Putamen (tissue), 1 donor: ENCODE measurements around the gene MACROH2A2.
A peak's percentile ranks its signal among the peaks of the same experiment; 100 is the strongest.
"Not testable (repeated sequence)": the region's sequence is repeated elsewhere in the genome, so short reads cannot be mapped to it uniquely, and the experiment has no call there.

Source experiments
- DNase-seq: peaks from one replicate; pipeline ENCODE4 v3.0.0-alpha.2; 2016; ENCODE audit warnings: low spot score

MACROH2A2 gene

DNA sequence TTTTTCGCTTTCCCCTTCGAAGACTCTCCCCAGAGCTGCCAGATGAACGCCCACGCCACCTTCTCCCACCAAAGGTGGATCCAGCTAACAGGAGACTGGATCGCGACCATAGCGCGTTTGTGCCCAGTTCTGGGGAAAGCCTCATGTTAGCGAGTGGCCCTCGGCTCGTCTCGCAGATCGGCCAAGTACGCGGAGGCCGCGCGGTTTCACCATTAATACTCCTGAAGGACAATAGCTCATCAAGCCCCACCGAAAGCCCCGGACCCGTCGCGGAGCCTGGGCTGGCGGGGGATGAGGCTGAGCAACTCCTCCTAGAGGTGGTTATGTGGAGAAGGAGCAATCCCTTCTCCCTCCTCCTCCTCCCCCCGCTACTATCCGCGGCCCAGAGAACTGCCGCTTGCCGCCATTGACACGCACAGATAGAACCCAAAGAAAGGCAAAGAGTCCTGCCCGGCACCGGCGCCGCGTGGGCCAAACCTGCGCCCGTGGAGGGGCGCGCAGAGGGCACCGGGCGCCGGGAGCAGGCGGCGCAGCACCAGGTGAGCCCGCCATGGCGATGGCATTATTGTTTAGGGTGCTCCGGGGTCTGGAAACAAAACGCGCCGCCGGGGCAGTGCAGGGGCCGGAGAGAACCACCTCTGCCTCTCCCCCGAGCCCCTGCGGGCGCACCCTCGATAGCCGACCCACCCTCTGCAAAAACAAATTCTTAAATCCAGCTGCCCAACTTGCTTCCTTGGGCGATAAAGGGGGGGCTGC lies at the start of gene MACROH2A2:
MACROH2A2 (plus strand) TSS at position 385 of the 756 bp plus-strand sequence. CDS start 22,813 bp downstream, outside the sequence.
- peak; percentile 62 for DNase-seq

- DNase-seq = no peak
These were observed 45.4 kb upstream of the MACROH2A2 start for GRCh38 chr10:70007116-70007820.

- DNase-seq = no peak
These were observed 21.4 kb upstream of the MACROH2A2 start for GRCh38 chr10:70031215-70031614.

- DNase-seq = no peak
These were observed 19.9 kb upstream of the MACROH2A2 start for GRCh38 chr10:70032667-70033289.

DNA sequence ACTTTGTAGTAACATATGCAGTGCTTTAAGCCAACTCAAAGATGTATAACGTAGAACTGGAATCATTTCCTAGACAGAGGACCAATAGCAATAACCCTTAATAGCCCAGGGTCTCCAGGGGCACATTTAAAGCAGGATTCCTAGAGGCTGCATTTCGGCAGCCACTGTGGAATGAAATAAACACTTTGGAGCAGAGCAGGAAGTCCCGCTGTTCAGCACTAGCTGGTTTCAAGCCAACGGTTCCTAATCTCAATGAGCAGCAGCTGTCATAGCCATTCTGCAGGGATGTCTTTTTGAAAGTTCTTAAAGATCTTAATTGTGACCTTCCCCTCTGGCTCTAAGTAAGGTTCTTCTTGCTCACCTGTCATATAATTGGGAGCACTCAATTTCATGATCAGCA lies 18.4 kb upstream of the MACROH2A2 start:
- no peak for DNase-seq

DNA sequence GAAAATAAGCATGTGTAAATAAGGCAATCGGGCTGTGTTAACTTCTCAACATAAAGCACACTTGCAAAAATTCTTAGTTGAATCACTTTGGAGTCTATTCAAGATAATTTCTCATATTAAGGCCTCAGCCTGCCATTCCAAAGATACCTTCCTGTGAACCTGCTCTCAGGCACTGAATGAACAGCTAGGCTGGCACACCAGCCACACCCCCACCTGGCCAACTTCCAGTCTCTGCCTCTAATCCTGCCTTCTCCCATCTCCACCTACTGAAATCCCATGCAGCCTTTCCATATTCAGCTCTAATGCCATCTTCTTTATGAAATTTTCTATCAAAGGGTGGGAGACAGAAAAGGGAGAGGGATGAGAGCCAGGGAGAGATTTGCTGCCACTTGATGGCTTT lies 17.1 kb upstream of the MACROH2A2 start:
- no peak for DNase-seq

GRCh38 chr10:70038923-70039322 lies 13.7 kb upstream of the MACROH2A2 start:
- no peak for DNase-seq

- no peak for DNase-seq
These were observed 11.6 kb upstream of the MACROH2A2 start for GRCh38 chr10:70041016-70041415.

- DNase-seq = not testable (repeated sequence)
These were observed 10.9 kb upstream of the MACROH2A2 start for GRCh38 chr10:70041739-70042138.

DNA sequence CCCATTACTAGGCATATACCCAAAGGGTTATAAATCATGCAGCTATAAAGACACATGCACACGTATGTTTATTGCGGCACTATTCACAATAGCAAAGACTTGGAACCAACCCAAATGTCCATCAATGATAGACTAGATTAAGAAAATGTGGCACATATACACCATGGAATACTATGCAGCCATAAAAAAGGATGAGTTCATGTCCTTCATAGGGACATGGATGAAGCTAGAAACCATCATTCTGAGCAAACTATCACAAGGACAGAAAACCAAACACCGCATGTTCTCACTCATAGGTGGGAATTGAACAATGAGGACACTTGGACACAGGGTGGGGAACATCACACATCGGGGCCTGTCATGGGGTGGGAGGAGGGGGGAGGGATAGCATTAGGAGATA lies 5.6 kb upstream of the MACROH2A2 start:
- not testable (repeated sequence) for DNase-seq

DNA sequence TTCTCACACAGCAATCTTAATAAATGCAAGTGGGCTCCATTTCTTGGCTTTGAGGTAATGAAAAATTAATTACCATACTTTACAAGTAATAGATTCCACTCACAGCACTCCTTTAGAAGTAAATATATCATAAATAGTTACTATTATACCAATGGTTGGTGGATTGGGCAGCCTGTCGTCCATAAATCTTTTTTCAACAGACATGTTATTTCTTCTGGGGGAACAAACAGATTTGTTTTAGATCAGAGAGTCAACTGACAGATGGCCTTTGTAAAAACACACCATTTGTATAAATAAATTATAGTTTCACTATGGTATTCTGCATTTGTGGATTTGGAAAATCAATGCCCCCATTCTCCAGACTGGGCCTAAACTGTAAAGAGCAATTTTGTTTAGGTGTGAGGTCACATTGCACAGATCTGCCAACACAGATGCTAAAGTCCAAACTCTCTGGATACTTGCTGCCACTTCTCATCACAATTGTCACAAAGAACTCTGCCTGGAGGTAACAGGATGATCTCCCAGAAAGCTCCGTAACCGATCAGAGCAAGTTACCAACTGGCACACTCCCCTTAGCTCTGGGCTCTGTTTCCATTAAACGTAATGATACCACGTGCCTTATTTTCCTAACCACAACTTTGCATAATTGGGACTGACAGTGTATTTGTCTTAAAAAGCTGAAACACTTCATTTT lies 4.5 kb upstream of the MACROH2A2 start:
- DNase-seq = no peak

DNA sequence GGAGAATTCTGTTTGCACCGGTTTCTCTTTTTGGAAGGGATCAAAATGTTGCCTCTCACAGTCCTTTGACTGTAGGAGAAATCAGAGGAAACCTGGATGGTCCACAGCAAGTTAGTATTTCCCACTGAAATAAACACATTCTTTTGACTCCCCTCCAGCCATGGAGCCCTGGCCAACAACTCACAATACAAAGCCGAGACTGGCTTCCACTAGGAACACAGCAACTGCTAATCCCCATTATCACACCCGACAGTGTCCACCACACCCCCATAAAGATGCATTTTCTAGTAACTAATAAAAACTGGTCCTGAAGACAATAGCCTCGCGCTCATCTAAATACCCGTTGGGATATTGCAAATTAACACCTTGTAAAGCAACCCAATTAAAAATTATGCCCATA lies 798 bp upstream of the MACROH2A2 start:
- no peak for DNase-seq

GRCh38 chr10:70053218-70053840 lies 683 bp downstream of the MACROH2A2 start:
- no peak for DNase-seq

DNA sequence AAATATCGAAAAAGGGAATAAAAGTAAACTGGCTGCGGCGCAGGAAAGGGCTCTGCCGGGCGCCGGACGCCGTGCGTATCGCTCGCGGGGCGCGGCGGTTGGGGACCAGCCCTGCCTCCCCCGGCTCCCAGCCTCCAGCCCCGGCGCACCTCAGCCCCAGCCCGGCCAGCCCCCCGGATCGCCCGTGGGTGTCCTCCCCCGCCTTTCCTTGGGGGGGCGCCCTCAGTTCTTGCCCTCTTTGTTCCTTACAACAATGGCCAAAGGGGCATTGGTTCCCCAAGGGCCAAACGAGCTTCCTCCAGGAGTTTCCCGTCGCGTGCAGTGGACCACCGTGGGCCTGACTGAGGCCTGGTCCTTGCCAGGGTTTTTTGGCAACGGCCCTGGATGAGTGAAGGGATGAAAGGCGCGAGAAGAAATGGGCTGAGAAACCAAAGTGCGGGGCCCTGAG lies 1.2 kb downstream of the MACROH2A2 start:
- no peak for DNase-seq

GRCh38 chr10:70054902-70055301 lies 2.3 kb downstream of the MACROH2A2 start:
- DNase-seq = no peak

DNA sequence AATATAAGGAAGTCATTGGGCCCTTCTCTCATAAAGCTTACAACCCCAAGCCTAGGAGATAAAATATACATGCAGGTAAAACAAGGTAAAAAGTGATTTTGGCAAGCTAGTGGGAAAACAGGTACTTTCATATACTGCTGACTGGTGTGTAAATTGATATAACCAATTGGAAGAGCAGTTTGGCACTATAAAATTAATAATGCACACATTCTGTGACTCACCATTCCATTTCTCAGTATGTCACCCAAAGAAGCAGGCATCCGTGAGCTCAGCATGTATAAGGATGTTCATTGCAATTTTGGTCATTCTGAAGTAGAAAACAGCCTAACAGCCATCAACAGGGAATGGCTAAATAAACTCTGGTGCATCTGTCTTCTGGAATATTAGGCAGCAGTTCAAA lies 2.9 kb downstream of the MACROH2A2 start:
- no peak for DNase-seq

DNA sequence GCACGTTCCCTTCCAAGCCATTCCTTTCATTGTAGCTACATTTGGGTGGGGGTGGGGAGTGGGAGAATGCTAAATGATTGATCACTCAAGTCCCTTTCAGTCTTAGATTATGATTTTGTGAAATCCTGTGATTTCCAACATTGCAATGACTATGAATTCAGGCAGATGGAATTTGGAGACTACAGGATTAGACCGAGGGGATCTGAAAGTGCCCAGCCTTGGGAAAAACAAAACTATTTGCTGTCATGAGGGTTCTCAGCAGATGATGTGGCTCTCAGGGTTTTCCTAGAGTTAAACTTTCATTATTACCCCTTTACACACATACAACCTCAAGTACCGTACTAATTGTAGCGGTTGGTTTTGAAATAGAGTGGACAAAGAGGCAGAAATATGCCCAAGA lies 4.7 kb downstream of the MACROH2A2 start:
- DNase-seq = no peak

- no peak for DNase-seq
These were observed 7.7 kb downstream of the MACROH2A2 start for GRCh38 chr10:70060389-70060788.

DNA sequence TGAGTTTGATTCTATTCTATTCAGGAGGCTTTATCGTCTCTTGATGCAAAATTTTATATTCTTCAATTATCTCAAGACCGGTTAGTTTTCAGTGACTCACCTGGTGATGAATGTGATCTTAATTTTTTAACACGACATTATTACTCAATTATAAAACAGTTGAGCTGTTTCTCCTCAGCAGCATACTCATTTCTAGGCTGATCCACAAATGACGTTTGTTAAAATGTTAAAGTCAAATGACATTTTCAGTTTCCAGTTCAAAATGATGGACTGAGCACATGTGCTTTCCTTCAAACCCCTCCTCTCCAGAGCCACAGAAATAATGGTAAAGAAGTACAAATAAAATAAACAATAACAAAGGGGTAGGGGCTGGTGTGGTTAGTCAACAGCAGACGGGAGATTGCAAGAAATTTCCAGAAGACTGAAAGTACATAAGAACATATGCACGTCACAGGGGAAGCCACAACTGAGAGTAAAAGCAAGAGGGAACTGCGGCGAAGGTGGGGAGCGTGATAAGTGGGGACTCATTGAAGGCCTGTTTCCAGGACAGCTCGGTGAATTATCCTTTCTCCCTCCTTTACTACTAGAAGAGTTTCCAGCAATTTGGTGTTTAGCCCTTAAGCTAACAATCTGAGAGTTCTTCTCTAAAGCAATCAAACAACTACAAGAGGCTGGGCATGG lies 10.9 kb downstream of the MACROH2A2 start:
- no peak for DNase-seq

- no peak for DNase-seq
These were observed 11.8 kb downstream of the MACROH2A2 start for GRCh38 chr10:70064486-70064885.

- no peak for DNase-seq
These were observed 13.5 kb downstream of the MACROH2A2 start for GRCh38 chr10:70066190-70066589.
